ENCODE results near the gene RPS27A. TPM values are rescaled to one million over a fixed set of nuclear protein-coding genes. Genes with fewer than 3 reads are reported as not detected.

Gene RPS27A
- total and polyA plus RNA-seq, 10 of the 15 experiments (the other 5 are each of a cell fraction or from before 2014, with no cell fraction given): 1,460 to 4,705 (median 1,996) TPM

DNA sequence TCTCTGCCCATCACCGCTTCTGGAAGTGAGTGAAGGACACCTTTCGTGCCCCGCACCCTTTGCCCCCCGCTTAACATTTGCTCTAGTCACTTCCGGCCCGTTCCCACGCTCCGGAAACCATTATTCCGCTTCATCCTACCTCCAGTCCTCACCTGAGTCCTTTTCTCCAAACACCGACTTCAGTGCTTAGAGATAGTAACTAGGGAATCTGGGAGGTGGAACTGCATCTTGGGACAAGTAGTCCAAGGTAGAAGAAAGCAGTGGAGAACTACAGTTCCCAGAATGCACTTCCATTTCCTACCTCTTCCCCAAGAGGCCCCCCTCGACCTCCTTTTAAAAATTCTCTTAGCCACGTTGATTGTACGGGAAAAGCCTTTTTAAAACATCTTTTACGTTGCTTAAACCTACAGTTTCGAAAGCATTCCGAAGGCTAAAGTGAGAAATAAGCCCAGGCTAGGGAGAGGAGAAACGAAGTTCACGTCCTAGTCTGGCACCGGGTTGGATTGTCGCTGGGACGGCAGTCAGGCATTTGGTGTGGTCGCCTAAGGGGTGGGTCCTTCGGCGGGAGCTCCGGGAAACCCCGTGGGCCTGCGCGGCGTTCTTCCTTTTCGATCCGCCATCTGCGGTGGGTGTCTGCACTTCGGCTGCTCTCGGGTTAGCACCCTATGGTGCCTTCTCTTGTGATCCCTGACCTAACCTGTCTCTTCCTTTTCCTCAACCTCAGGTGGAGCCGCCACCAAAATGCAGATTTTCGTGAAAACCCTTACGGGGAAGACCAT is at the start of gene RPS27A, which contains the start of gene CLHC1 (continued):
- TF ChIP-seq NR2F1 (conservative IDR thresholded peaks at IDR 0.05) (no peak), WRNIP1 (IDR thresholded peaks at IDR 0.05; ENCODE audit: borderline replicate concordance, low read depth, low read length) (peak; percentile 21; the same call in 1 of the 2 replicates), SKIL (IDR thresholded peaks at IDR 0.05; ENCODE audit: low read depth, poor library complexity, severe bottlenecking) (peak; percentile 79), TAF1 (IDR thresholded peaks at IDR 0.05; ENCODE audit: borderline replicate concordance, low read depth, low read length) (peak; percentile 98), MYB (IDR thresholded peaks at IDR 0.05; ENCODE audit: borderline replicate concordance, low read depth, low read length) (peak; percentile 97), NFYA (IDR thresholded peaks at IDR 0.05; ENCODE audit: borderline replicate concordance, low read depth, low read length) (no peak), SRF (IDR thresholded peaks at IDR 0.05; ENCODE audit: low read depth in 2 of 2, low read length in 2 of 2) (no peak), MYC (IDR thresholded peaks at IDR 0.05; ENCODE audit: insufficient read depth, insufficient read length, insufficient replicate concordance, low read length, severe bottlenecking) (peak; percentile 96), MXI1 (IDR thresholded peaks at IDR 0.05; ENCODE audit: low read depth, low read length) (peak; percentile 77), NRF1 (conservative IDR thresholded peaks at IDR 0.05; ENCODE audit: low read depth, low read length) (peak; percentile 45; the same call in 1 of the 2 replicates), TCF3 (IDR thresholded peaks at IDR 0.05; ENCODE audit: borderline replicate concordance, insufficient read depth, low read depth, low read length) (peak; percentile 67; the same call in 1 of the 2 replicates), CBX5 (IDR thresholded peaks at IDR 0.05; ENCODE audit: low read depth) (no peak), ESRRA (IDR thresholded peaks at IDR 0.05; ENCODE audit: low read length) (no peak)
- TF ChIP-seq, protein P1, sequence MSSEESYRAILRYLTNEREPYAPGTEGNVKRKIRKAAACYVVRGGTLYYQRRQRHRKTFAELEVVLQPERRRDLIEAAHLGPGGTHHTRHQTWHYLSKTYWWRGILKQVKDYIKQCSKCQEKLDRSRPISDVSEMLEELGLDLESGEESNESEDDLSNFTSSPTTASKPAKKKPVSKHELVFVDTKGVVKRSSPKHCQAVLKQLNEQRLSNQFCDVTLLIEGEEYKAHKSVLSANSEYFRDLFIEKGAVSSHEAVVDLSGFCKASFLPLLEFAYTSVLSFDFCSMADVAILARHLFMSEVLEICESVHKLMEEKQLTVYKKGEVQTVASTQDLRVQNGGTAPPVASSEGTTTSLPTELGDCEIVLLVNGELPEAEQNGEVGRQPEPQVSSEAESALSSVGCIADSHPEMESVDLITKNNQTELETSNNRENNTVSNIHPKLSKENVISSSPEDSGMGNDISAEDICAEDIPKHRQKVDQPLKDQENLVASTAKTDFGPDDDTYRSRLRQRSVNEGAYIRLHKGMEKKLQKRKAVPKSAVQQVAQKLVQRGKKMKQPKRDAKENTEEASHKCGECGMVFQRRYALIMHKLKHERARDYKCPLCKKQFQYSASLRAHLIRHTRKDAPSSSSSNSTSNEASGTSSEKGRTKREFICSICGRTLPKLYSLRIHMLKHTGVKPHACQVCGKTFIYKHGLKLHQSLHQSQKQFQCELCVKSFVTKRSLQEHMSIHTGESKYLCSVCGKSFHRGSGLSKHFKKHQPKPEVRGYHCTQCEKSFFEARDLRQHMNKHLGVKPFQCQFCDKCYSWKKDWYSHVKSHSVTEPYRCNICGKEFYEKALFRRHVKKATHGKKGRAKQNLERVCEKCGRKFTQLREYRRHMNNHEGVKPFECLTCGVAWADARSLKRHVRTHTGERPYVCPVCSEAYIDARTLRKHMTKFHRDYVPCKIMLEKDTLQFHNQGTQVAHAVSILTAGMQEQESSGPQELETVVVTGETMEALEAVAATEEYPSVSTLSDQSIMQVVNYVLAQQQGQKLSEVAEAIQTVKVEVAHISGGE (CRISPR knock-in tag; IDR thresholded peaks at IDR 0.05): no peak
- TF ChIP-seq, protein P2, sequence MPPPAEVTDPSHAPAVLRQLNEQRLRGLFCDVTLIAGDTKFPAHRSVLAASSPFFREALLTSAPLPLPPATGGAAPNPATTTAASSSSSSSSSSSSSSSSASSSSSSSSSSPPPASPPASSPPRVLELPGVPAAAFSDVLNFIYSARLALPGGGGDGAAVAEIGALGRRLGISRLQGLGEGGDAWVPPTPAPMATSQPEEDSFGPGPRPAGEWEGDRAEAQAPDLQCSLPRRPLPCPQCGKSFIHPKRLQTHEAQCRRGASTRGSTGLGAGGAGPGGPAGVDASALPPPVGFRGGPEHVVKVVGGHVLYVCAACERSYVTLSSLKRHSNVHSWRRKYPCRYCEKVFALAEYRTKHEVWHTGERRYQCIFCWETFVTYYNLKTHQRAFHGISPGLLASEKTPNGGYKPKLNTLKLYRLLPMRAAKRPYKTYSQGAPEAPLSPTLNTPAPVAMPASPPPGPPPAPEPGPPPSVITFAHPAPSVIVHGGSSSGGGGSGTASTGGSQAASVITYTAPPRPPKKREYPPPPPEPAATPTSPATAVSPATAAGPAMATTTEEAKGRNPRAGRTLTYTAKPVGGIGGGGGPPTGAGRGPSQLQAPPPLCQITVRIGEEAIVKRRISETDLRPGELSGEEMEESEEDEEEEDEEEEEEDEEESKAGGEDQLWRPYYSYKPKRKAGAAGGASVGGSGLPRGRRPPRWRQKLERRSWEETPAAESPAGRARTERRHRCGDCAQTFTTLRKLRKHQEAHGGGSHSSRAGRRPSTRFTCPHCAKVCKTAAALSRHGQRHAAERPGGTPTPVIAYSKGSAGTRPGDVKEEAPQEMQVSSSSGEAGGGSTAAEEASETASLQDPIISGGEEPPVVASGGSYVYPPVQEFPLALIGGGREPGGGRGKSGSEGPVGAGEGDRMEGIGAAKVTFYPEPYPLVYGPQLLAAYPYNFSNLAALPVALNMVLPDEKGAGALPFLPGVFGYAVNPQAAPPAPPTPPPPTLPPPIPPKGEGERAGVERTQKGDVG (CRISPR knock-in tag; IDR thresholded peaks at IDR 0.05): no peak
- TF ChIP-seq, protein P3, sequence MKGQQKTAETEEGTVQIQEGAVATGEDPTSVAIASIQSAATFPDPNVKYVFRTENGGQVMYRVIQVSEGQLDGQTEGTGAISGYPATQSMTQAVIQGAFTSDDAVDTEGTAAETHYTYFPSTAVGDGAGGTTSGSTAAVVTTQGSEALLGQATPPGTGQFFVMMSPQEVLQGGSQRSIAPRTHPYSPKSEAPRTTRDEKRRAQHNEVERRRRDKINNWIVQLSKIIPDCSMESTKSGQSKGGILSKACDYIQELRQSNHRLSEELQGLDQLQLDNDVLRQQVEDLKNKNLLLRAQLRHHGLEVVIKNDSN (IDR thresholded peaks at IDR 0.05; ENCODE audit: borderline replicate concordance, extremely low read length, insufficient read depth, low read depth, low read length): no peak

All from GM12878 (cell line).